ENCODE measurements around the gene CA11. TPM values are rescaled to one million over a fixed set of nuclear protein-coding genes. Genes with fewer than 3 reads are reported as not detected.

The CA11 gene
- total RNA-seq, 4 donors from 2014 or later = 1.6 to 3.5 (median 2.6) TPM

DNA sequence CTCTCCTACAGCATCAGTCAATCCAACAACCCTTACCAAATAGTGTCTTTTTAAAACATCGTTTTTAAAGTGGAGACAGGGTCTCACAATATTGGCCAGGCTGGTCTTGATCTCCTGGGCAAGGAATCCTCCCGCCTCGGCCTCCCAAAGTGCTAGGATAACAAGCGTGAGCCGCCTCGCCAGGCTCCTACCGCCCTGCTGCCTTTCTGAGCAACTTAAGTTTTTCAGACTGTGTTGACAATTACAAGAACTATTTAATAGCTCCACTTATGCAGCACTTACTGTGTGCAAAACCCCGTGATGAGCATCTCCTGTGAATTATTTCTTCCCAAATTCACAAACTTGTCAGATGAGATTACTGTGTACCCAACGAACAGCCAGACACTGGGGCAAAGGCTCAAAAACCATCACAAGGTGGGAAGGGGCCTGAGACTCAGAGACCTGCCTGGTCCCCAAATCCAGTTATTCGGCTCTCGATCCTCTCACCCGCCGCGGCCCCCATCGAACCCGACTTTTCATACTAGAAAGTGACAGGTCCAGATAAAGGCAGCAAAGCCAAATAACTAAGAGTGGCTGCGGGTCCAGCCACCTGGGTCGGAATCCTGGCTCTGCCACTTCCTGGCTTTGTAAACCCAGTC is 27.6 kb downstream of the CA11 start:
- intact Hi-C loops (cut with DNase I; ENCODE audit: low total_unique reads) = loop anchor here (2.0 kb wide), 2 partner anchors 16 to 50 kb away; no protein-coding TSS in a partner anchor

DNA sequence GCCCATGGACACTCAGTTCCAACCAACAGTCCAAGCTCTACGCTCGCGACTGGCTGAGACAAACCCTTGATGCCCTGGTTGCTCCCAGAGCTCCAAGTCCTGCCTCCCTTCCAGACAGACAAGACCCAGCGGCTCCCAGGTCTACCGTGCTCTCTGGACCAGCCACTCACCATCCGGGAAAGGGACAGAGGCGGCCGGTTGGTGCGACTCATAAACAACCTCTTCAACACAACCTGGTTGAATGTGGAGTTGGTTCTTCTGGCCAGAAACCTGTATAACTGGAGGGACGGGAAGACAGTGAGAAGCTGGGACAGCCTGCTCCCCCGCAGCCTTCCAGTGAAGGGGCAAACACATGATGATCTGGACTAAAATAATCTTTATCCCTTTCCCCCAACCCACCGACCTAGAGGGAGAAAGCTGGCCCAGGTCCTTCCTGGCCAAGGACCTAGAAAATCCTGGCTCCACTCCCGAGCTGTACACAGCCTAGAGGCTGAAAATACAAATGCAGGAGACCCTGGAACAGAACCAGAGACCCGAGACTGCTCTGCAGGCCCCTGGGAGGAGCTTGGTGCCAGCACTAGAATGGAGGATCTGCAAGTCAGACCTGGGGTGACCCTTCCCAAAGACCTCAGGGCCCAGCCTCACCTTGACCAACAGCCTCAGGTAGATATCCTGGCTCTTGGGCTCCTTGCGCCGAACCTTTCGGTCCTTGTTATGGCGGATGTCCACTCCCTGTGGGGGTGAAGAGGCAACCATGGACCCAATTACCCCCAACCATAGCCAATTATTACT is 28.6 kb downstream of the CA11 start:
- DNase-seq (no peak), ATAC-seq (no peak)
- Histone ChIP-seq H3K4me1 (peaks cover 34 to 55% of the 10 kb centered on the region in 2 donors), H3K27me3 (no peaks in the 10 kb centered on the region), H3K4me3 (peak overlapping the region; percentile 66 to 96 (median 79)), H3K27ac (peak overlapping the region; percentile 92 to 99 (median 96)), H3K36me3 (peaks cover 3 to 29% of the 10 kb centered on the region in 2 donors), H3K9me3 (no peaks in the 10 kb centered on the region)
- intact Hi-C loops (cut with DNase I; ENCODE audit: low total_unique reads) (no loop called here), in situ Hi-C loops (cut with MboI; ENCODE audit: low sequenced_read_pairs in 4 of 4) (no loop called here)
- TF ChIP-seq POLR2A (IDR thresholded peaks at IDR 0.05) (no peak), CTCF (IDR thresholded peaks at IDR 0.05 in 4 of 5, conservative IDR thresholded peaks at IDR 0.05 in 1 of 5) (no peak)

More for the DNA sequence above, 27.6 kb downstream of the CA11 start:
- H3K36me3 ChIP-seq = peaks cover 3 to 29% of the 10 kb centered on the region in 2 donors
- no peaks in the 10 kb centered on the region for H3K9me3 ChIP-seq
- in situ Hi-C loops (cut with MboI; ENCODE audit: low sequenced_read_pairs in 4 of 4) = no loop called here
- H3K4me3 ChIP-seq = peak overlapping the region; percentile 66 to 96 (median 79)
- DNase-seq = peak in 1 of 2 donors; percentile 36
- H3K27me3 ChIP-seq = no peaks in the 10 kb centered on the region
- no peak for TF ChIP-seq POLR2A (IDR thresholded peaks at IDR 0.05)
- no peak for TF ChIP-seq CTCF (IDR thresholded peaks at IDR 0.05 in 4 of 5, conservative IDR thresholded peaks at IDR 0.05 in 1 of 5)
- peak overlapping the region; percentile 92 to 99 (median 96) for H3K27ac ChIP-seq
- ATAC-seq = no peak
- H3K4me1 ChIP-seq = peaks cover 32 to 51% of the 10 kb centered on the region in 2 donors

- H3K9me3 ChIP-seq = no peaks in the 10 kb centered on the region
- H3K4me3 ChIP-seq = no peak overlapping the region
- ATAC-seq = no peak
- H3K4me1 ChIP-seq = peaks cover 34 to 55% of the 10 kb centered on the region in 2 donors
- TF ChIP-seq POLR2A (IDR thresholded peaks at IDR 0.05) = no peak
- no peak for TF ChIP-seq CTCF (IDR thresholded peaks at IDR 0.05 in 4 of 5, conservative IDR thresholded peaks at IDR 0.05 in 1 of 5)
- no peak for DNase-seq
- in situ Hi-C loops (cut with MboI; ENCODE audit: low sequenced_read_pairs in 4 of 4) (no loop called here), intact Hi-C loops (cut with DNase I; ENCODE audit: low total_unique reads) (no loop called here)
- no peaks in the 10 kb centered on the region for H3K27me3 ChIP-seq
- H3K27ac ChIP-seq = peak overlapping the region in 2 of 4 donors; percentile 21 to 92
- peaks cover 3 to 29% of the 10 kb centered on the region in 2 donors for H3K36me3 ChIP-seq
Observed at GRCh38 chr19:48616491-48617056, 29.4 kb downstream of the CA11 start.

- ATAC-seq = no peak
- in situ Hi-C loops (cut with MboI; ENCODE audit: low sequenced_read_pairs in 4 of 4) = no loop called here
- peaks cover 34 to 55% of the 10 kb centered on the region in 2 donors for H3K4me1 ChIP-seq
Observed at GRCh38 chr19:48616041-48616436, 29.9 kb downstream of the CA11 start.

More at GRCh38 chr19:48616041-48616436, 29.9 kb downstream of the CA11 start:
- H3K27ac ChIP-seq = peak overlapping the region in 1 of 4 donors; percentile 21
- no peaks in the 10 kb centered on the region for H3K27me3 ChIP-seq
- H3K36me3 ChIP-seq = peaks cover 3 to 29% of the 10 kb centered on the region in 2 donors
- H3K4me3 ChIP-seq = no peak overlapping the region
- H3K9me3 ChIP-seq = no peaks in the 10 kb centered on the region
- DNase-seq = no peak
- intact Hi-C loops (cut with DNase I; ENCODE audit: low total_unique reads) = no loop called here
- TF ChIP-seq CTCF (IDR thresholded peaks at IDR 0.05 in 4 of 5, conservative IDR thresholded peaks at IDR 0.05 in 1 of 5) = no peak
- no peak for TF ChIP-seq POLR2A (IDR thresholded peaks at IDR 0.05)
